GM12872 (cell line): ENCODE measurements around the gene LRRC4B.

Experiments
- TF ChIP-seq, protein P1 (sequence below): IDR thresholded peaks from 3 replicates; pipeline ENCODE4 v1.5.1; 2011; ENCODE audit warnings: low read depth, mild to moderate bottlenecking, low read length, moderate library complexity; ENCODE audit not compliant: insufficient read depth

LRRC4B gene

DNA sequence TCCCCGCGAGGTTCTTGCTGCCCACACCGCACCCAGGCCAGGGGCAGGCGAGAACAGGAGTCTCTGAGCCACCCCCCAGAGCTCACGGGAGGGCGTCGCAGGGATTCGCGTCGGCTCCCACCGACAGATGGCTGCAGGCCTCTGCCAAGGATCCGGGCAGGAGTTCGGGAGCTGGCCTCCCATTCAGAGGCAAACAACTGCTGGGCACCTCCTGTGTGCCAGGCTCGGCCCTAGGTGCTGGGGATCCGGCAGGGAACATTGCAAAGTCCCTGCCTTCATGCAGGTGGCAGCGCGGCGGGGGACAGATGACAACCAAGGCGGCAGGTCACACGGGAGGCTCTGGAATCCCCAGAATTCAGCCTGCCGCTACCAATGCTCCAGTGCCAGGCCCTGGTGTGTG lies 25.3 kb downstream of the LRRC4B start:
- TF ChIP-seq, protein P1, sequence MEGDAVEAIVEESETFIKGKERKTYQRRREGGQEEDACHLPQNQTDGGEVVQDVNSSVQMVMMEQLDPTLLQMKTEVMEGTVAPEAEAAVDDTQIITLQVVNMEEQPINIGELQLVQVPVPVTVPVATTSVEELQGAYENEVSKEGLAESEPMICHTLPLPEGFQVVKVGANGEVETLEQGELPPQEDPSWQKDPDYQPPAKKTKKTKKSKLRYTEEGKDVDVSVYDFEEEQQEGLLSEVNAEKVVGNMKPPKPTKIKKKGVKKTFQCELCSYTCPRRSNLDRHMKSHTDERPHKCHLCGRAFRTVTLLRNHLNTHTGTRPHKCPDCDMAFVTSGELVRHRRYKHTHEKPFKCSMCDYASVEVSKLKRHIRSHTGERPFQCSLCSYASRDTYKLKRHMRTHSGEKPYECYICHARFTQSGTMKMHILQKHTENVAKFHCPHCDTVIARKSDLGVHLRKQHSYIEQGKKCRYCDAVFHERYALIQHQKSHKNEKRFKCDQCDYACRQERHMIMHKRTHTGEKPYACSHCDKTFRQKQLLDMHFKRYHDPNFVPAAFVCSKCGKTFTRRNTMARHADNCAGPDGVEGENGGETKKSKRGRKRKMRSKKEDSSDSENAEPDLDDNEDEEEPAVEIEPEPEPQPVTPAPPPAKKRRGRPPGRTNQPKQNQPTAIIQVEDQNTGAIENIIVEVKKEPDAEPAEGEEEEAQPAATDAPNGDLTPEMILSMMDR = no peak

DNA sequence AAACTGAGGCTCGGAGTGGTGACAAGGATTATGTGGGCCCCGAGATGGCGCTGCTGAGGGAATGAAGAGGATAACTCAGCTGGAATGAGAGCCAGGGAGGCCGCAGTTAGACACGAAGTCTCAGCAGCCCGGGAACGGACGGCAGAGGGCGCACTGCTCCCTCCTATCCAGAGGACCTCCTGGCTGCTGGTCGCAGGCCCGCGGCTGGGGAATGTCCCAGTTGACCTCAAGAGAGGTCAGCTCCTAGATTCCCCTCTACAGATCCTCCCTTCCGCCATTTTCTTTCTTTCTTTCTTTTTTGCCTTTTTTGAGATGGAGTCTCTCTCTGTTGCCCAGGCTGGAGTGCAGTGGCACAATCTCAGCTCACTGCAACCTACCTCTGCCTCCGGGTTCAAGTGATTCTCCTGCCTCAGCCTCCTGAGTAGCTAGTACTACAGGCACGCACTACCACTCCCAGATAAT lies 30.4 kb downstream of the LRRC4B start:
- TF ChIP-seq, protein P1 = peak; percentile 91

GRCh38 chr19:50537306-50537685 lies 30.9 kb downstream of the LRRC4B start:
- TF ChIP-seq, protein P1 = no peak

DNA sequence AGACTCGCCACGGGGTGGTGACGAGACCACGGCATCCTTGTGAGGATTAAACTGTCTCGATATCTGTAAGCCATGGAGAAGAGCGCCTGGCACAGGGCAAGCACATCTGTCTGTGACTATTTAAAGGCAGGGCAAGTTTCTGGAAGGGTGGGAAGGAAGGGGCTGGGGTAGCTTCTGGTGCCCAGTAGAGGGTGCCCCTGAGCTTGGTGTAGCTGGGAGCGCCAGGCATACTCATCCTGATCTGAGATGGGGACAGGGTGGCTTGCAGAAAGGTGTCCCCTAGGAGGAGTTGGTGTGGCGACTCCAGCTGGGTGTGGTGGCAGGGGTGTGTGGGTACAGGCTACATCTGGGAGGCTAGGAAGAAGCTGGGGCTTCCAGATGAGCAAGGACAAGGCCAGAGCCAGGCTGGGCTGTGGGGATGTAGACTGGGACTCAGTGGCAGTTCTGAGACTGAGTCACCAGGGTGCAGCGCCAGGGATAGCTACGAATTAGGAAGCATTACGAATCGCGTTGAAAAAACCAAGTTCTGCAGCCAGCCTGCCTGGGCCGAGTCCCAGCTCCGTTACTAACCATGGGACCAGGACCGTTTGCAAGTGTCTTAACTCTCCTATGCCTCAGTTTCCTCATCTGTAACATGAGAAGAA lies 31.5 kb downstream of the LRRC4B start:
- TF ChIP-seq, protein P1 = peak; percentile 29; the same call in 2 of the 3 replicates

GRCh38 chr19:50535672-50536187 lies 32.5 kb downstream of the LRRC4B start:
- TF ChIP-seq, protein P1 = no peak

DNA sequence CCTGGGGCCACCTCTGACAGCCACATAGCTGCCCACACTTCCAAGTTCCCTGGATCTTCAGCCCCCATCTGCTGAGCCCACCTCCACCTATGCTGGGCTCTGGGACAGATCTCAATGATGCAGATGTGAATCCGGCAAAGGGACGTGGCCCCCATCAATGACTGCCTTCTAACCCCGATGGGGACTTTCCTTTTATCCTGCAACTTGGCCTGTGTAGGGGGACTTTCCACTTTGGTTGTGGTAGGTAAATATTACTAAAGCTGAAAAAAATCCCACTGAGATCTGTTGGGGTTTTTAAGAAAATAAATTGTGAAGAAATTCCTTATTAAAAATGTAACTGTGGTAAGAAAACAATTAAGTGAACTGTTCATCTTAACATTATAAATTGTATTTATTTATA lies 33.8 kb downstream of the LRRC4B start:
- TF ChIP-seq, protein P1 = no peak

GRCh38 chr19:50532952-50533351 lies 35.3 kb downstream of the LRRC4B start:
- TF ChIP-seq, protein P1 = no peak
